BLaER1 treated with 17β-estradiol and CSF1 and Interleukin-3, amounts not matched to agents 10 nM and 100 nM (cell line): ENCODE measurements around the gene DVL1.

ENCODE experiments used
- H3K27ac ChIP-seq, 11 experiments: shearing (Covaris generic); formaldehyde crosslinking; 2 replicates each; pipeline ENCODE4 v1.8.1; 2022
- H3K27me3 ChIP-seq, 11 experiments: shearing (Covaris generic); formaldehyde crosslinking; 2 replicates each; pipeline ENCODE4 v1.8.1; 2022
- H3K36me3 ChIP-seq, 11 experiments: shearing (Covaris generic); formaldehyde crosslinking; 2 replicates each; pipeline ENCODE4 v1.8.1; 2022
- H3K4me1 ChIP-seq, 10 experiments: shearing (Covaris generic); formaldehyde crosslinking; 2 replicates each; pipeline ENCODE4 v1.8.1; 2022
- H3K4me2 ChIP-seq, 11 experiments: shearing (Covaris generic); formaldehyde crosslinking; 2 replicates each; pipeline ENCODE4 v1.8.1; 2022
- H3K4me3 ChIP-seq, 10 experiments: shearing (Covaris generic); formaldehyde crosslinking; 2 replicates each; pipeline ENCODE4 v1.8.1; 2022
- H3K9ac ChIP-seq, 11 experiments: shearing (Covaris generic); formaldehyde crosslinking; 2 replicates each; pipeline ENCODE4 v1.8.1; 2022
- H3K9me3 ChIP-seq, 11 experiments: shearing (Covaris generic); formaldehyde crosslinking; replicated peaks in 1 of 11; 2 replicates each; pipeline ENCODE4 v1.8.1; 2022
- H4K20me1 ChIP-seq, 11 experiments: shearing (Covaris generic); formaldehyde crosslinking; 2 replicates each; pipeline ENCODE4 v1.8.1; 2022
- Cebpa-rat ChIP-seq, 11 experiments: shearing (Covaris generic); IDR thresholded peaks; 2 replicates each; pipeline ENCODE4 v1.8.1; 2022

The DVL1 gene

DNA sequence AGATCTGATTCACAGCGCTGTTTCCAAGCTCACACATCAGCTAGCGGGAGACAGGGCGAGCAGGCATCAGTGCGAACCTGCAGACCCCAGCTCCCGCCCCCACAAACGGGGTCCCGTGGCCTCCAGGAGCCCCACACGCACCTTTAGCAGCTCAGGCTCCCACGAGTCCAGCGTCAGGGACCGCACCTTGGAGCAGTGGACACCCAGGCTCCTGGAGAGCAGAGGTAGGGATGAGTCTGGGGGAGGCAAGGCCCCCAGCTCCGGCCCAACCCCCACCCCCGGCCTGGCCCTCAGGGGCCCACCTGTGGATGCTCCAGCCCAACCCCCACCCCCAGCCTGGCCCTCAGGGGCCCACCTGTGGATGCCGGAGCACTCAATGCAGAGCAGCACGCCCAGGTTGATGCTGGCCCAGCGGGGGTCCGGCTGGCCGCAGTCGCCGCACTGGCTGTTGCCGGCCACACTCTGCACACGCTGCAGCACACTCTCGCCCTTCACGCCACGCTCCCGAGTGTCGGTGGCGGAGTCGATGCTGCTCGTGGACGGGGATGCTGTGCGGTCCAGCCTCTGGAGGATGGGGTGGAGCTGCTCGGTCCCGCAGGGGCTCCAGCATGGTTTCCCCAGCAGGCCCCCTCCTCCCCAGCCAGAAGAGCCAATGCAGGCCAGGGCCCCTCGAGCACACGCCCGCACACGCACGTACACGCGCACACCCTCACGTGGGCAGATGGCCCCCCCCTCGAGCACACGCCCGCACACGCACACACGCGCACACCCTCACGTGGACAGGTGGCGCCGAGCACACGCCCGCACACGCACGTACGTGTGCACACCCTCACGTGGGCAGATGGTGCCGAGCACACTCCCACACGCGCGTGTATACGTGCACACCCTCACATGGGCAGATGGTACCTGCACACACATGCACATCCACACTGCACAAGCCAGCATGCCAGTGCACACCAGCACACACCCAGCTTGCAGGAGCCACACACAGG lies 52.9 kb downstream of the DVL1 start:
- no peak overlapping the region for H3K9ac ChIP-seq
- H4K20me1 ChIP-seq: peaks cover 16 to 89% (median 47%) of the 10 kb centered on the region in 11 experiments; a peak in 21 of 22 replicates
- no peak overlapping the region for H3K4me2 ChIP-seq
- no peaks in the 10 kb centered on the region for H3K9me3 ChIP-seq
- peaks cover 7 to 31% (median 25%) of the 10 kb centered on the region in 10 experiments; a peak in 18 of 20 replicates for H3K4me1 ChIP-seq
- H3K4me3 ChIP-seq: no peak overlapping the region
- TF ChIP-seq Cebpa-rat (IDR thresholded peaks at IDR 0.05): no peak
- H3K36me3 ChIP-seq: peaks cover 0 to 42% (median 15%) of the 10 kb centered on the region in 11 experiments; a peak in 10 of 22 replicates
- no peaks in the 10 kb centered on the region for H3K27me3 ChIP-seq
- no peak overlapping the region for H3K27ac ChIP-seq

DNA sequence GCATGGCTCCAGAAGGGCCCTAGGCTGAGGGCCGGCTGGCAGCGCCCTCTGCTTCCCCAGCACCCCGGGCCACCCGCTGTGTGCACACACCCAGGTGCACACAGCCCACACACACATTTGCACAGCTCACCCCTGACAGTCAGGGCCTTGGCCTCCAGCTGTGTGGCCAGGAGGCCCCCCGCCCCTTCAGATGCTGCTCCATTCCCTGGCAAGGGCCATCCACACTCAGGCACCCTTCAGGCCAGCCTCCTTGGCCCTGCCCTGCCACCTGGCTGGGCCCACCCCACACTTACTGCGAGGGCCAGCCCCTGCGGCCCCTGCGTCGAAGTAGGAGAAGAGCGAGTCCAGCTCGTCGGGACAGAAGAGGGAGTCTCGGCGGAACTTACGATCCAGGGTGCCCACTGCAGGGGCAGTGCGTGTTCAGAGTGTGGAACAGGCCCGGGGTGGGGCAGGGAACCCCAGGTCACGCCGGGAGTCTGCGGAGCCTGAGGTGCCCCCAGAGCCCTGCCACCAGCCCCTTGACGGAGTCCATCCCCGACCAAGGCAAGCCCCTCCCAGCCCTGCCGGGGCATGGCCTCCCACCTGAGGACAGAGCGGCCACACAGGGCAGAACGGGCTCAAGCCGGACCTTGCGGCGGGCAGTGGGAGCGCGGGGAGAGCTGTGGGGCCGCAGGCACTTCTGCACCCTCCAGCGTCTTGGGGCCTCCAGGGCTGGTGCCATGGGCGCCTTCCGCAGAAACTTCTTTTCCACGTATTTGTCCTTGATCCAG lies 53.9 kb downstream of the DVL1 start:
- Histone ChIP-seq H3K4me1 (peaks cover 7 to 39% (median 29%) of the 10 kb centered on the region in 10 experiments; a peak in 18 of 20 replicates), H3K4me3 (no peak overlapping the region), H4K20me1 (peaks cover 16 to 89% (median 40%) of the 10 kb centered on the region in 11 experiments; a peak in 21 of 22 replicates), H3K4me2 (no peak overlapping the region), H3K9me3 (no peaks in the 10 kb centered on the region), H3K36me3 (peaks cover 0 to 42% (median 15%) of the 10 kb centered on the region in 11 experiments; a peak in 10 of 22 replicates), H3K27me3 (no peaks in the 10 kb centered on the region), H3K9ac (no peak overlapping the region), H3K27ac (no peak overlapping the region)
- no peak for TF ChIP-seq Cebpa-rat (IDR thresholded peaks at IDR 0.05)

DNA sequence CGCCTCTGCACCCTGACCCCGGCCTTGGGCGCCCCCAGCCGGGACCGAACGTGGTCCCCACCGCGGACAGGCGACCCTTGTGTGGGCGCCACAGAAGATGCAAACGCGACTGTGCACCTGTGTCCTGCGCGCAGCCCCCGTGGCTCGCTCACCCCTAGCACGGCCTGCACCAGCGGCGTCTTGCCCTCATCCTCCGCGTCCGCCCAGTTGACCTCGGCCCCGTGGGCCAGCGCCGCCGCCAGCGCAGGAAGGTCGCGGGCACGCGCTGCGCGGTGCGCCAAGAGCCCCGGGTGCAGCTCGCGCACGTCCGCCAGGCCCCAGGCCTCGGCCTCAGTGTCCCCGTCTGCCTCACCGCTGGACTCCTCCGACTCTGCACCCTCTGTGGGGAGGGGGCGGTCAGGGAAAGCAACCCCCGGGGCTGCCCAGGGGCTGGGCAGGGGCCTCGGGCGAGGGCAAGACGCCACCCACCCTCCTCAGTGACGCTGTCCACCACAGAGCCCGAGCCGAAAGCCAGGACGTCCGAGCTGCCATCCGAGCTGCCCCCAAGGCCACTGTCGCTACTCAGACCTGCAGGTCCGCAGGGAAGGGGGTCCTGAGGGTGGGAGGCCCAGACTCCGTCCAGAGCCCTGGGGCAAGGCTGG lies 54.8 kb downstream of the DVL1 start:
- no peak overlapping the region for H3K4me2 ChIP-seq

DNA sequence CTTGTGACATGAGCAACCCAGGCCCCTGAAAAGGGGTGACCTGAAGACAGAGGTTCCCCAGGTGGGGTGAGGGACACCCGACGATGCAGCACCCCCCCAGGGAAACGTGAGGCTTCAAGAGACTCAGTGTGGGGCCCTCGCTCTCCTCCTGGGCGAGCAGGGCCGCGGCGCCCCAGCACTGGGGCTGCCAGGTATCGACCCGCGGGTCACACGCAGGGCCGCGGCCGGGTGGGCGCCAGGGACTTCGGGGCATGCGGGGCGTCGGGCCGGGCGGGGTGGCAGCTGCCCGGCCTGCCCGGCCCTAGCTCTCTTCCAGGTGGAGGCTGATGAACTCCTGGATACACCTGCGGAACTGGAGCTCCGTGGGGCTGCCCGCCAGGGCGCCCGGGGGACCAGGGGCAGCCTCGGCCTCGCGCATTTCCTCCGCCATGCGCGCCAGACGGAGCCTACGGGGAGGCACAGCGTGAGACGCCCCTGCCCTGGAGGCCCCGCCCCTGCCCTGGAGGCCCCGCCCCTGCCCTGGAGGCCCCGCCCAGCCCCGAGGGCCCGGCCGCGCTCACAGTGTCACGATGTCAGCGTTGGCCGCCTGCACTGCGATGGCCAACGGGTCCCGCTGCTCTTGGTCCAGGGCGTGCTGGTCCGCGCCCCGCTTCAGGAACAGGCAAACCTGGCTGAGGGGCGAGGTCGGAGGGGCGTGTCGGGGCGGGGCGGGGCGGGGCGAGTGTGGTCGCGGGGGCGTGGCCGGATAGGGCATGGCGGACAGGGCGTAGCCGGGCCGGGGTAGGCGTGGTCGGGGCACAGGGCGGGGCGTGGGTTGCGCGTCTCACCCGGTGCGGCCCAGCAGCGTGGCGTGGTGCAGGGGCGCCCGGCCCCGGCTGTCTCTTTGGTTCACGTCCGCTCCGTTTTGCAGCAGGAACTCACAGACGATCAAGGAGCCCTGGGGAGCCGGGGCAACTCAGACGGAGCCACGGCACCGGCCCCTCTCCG lies 55.7 kb downstream of the DVL1 start:
- no peak overlapping the region for H3K4me2 ChIP-seq

More for the DNA sequence above, 54.8 kb downstream of the DVL1 start:
- peaks cover 7 to 29% (median 21%) of the 10 kb centered on the region in 10 experiments; a peak in 18 of 20 replicates for H3K4me1 ChIP-seq
- H3K9ac ChIP-seq: no peak overlapping the region
- peaks cover 7 to 80% (median 30%) of the 10 kb centered on the region in 11 experiments; a peak in 21 of 22 replicates for H4K20me1 ChIP-seq
- no peak overlapping the region for H3K4me3 ChIP-seq
- TF ChIP-seq Cebpa-rat (IDR thresholded peaks at IDR 0.05): no peak
- peaks cover 0 to 42% (median 15%) of the 10 kb centered on the region in 11 experiments; a peak in 10 of 22 replicates for H3K36me3 ChIP-seq
- H3K9me3 ChIP-seq: no peaks in the 10 kb centered on the region
- no peaks in the 10 kb centered on the region for H3K27me3 ChIP-seq
- no peak overlapping the region for H3K27ac ChIP-seq

DNA sequence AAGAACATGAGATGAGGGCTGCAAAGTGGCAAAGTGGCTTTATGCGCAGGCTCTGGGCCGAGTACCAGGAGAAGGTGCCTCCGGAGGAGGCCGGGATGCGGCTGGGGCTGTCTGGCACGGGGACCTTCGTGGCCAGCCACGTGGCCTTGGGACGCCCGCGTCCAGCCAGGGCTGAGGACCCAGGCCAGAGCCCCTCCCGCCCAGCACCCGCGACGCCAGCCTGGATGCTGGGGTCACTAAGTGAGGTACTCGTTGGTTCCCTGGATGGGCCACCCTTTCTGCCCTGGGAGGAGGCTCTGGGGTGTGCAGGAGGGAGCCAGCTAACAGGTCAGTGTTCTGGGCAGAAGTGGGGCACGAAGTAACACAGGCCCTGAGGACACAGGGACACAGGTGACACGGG lies 56.4 kb downstream of the DVL1 start:
- peaks cover 0 to 66% (median 21%) of the 10 kb centered on the region in 11 experiments; a peak in 17 of 22 replicates for H4K20me1 ChIP-seq
- H3K4me2 ChIP-seq: no peak overlapping the region
- H3K4me1 ChIP-seq: peaks cover 0 to 20% (median 12%) of the 10 kb centered on the region in 10 experiments; a peak in 13 of 20 replicates
- H3K36me3 ChIP-seq: peaks cover 0 to 40% (median 13%) of the 10 kb centered on the region in 11 experiments; a peak in 10 of 22 replicates
- no peak overlapping the region for H3K27ac ChIP-seq
- H3K9me3 ChIP-seq: no peaks in the 10 kb centered on the region
- H3K4me3 ChIP-seq: no peak overlapping the region
- no peak for TF ChIP-seq Cebpa-rat (IDR thresholded peaks at IDR 0.05)
- H3K27me3 ChIP-seq: no peaks in the 10 kb centered on the region
- H3K9ac ChIP-seq: no peak overlapping the region

More for the DNA sequence above, 55.7 kb downstream of the DVL1 start:
- H4K20me1 ChIP-seq: peaks cover 0 to 72% (median 22%) of the 10 kb centered on the region in 11 experiments; a peak in 19 of 22 replicates
- peaks cover 0 to 42% (median 15%) of the 10 kb centered on the region in 11 experiments; a peak in 10 of 22 replicates for H3K36me3 ChIP-seq
- TF ChIP-seq Cebpa-rat (IDR thresholded peaks at IDR 0.05): no peak
- H3K4me3 ChIP-seq: no peak overlapping the region
- H3K9me3 ChIP-seq: no peaks in the 10 kb centered on the region
- no peak overlapping the region for H3K9ac ChIP-seq
- H3K27me3 ChIP-seq: no peaks in the 10 kb centered on the region
- peaks cover 0 to 21% (median 13%) of the 10 kb centered on the region in 10 experiments; a peak in 16 of 20 replicates for H3K4me1 ChIP-seq
- no peak overlapping the region for H3K27ac ChIP-seq

DNA sequence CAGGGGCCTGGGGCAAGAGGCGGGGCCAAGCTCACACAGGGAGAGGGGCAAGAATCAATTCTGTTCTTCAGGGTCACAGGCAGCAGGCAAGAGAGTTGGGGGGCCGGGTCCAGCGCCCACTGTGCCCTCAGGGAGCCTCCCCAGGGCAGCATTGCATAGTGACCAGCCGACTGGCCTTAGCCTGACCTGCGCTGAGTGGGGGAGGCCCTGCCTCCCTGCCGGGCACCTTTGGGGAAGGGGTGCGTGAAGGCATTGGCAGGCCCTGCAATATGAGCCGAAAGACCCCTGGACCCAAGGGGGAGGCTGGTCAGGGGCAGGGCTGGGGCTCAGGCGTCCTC lies 56.8 kb downstream of the DVL1 start:
- H3K9me3 ChIP-seq: no peaks in the 10 kb centered on the region
- H3K4me3 ChIP-seq: no peak overlapping the region
- H4K20me1 ChIP-seq: peaks cover 0 to 62% (median 21%) of the 10 kb centered on the region in 11 experiments; a peak in 17 of 22 replicates
- no peak for TF ChIP-seq Cebpa-rat (IDR thresholded peaks at IDR 0.05)
- peaks cover 0 to 20% (median 12%) of the 10 kb centered on the region in 10 experiments; a peak in 13 of 20 replicates for H3K4me1 ChIP-seq
- H3K27ac ChIP-seq: no peak overlapping the region
- no peak overlapping the region for H3K9ac ChIP-seq
- no peak overlapping the region for H3K4me2 ChIP-seq
- H3K36me3 ChIP-seq: peaks cover 0 to 36% (median 10%) of the 10 kb centered on the region in 11 experiments; a peak in 10 of 22 replicates
- H3K27me3 ChIP-seq: no peaks in the 10 kb centered on the region

DNA sequence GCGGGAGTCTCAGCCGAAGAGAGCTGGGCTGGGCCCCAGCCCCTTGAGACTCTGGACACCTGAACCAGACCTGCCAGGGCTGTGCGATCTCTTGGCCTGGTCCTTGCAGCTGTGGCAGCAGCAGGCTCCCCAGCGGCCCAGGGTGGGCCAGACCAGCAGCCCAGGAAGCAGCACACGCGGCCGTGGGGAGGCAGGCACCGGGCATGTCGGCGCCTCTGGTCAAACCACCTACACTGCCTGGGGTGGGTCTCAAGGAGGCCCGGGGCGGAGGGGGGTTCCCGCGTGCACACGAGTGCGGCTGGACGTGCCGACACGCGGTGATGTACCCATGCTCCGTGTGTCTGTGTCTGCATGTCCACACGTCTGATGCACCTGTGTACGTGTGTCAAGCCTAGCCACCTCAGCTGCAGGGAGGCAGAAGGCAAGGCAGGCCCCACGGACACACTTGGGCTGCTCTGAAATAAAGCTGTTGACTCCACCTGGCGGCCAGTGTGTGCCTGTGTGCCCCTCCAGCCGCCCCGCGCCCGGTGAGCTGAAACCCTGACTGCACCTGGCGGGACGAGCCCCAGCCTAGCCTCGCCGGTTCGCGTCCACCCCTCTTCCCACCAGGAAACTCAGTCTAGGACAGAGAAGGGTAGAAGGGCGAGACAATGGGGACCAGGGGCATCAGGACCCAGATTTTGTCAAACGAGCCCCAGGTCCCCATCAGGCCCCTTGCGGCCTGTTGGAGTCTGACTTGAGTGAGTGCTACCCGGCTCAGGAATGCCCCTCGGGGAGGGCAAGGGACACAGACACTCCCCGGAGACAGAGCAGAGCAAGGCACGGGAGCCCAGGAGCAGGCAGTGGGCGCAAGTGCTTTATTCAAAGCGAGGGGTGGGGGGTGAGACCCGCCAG lies 57.4 kb downstream of the DVL1 start:
- no peaks in the 10 kb centered on the region for H3K27me3 ChIP-seq
- H3K4me3 ChIP-seq: no peak overlapping the region
- no peaks in the 10 kb centered on the region for H3K9me3 ChIP-seq
- peak overlapping the region in 7 of 11 experiments; percentile 24 to 46 (median 29); a peak in 11 of 22 replicates for H3K4me2 ChIP-seq
- TF ChIP-seq Cebpa-rat (IDR thresholded peaks at IDR 0.05): no peak
- peaks cover 0 to 20% (median 12%) of the 10 kb centered on the region in 10 experiments; a peak in 13 of 20 replicates for H3K4me1 ChIP-seq
- H4K20me1 ChIP-seq: peaks cover 0 to 64% (median 21%) of the 10 kb centered on the region in 11 experiments; a peak in 17 of 22 replicates
- H3K9ac ChIP-seq: no peak overlapping the region
- H3K27ac ChIP-seq: no peak overlapping the region
- peaks cover 0 to 35% (median 10%) of the 10 kb centered on the region in 11 experiments; a peak in 10 of 22 replicates for H3K36me3 ChIP-seq
